H1 (cell line): ENCODE results near the gene SP1. TPM values are rescaled to one million over a fixed set of nuclear protein-coding genes. Genes with fewer than 3 reads are reported as not detected.

ENCODE experiments used
- BACH1 ChIP-seq: IDR thresholded peaks from 2 replicates; pipeline ENCODE4 v1.6.1; 2012; ENCODE audit warnings: low read length, improper control_type of control experiment
- EGR1 ChIP-seq: IDR thresholded peaks from 2 replicates; pipeline ENCODE4 v1.6.1; 2011; ENCODE audit warnings: low read depth, low read length, borderline replicate concordance
- EZH2 ChIP-seq: fragments of 200-600 bp; sonication (generic); IDR thresholded peaks from 2 replicates; pipeline ENCODE4 v1.7.1; 2012; ENCODE audit warnings: low read depth, mild to moderate bottlenecking, moderate library complexity, low read length, inconsistent platforms; ENCODE audit not compliant: severe bottlenecking
- KDM4A ChIP-seq: IDR thresholded peaks from one replicate; pipeline ENCODE4 v1.7.1; 2012; ENCODE audit warnings: low read depth, mild to moderate bottlenecking, moderate library complexity, low read length, inconsistent platforms; ENCODE audit not compliant: severe bottlenecking
- KDM5A ChIP-seq: fragments of 200-600 bp; IDR thresholded peaks from 2 replicates; pipeline ENCODE4 v1.7.1; 2012; ENCODE audit warnings: mild to moderate bottlenecking, low read length, inconsistent platforms, mixed read lengths
- RFX5 ChIP-seq: IDR thresholded peaks from 2 replicates; pipeline ENCODE4 v1.6.1; 2011; ENCODE audit warnings: low read depth, low read length, improper control_type of control experiment, borderline replicate concordance
- RNF2 ChIP-seq: fragments of 200-900, 300-1000 bp; sonication (generic); IDR thresholded peaks from 2 replicates; pipeline ENCODE4 v1.7.1; 2016; ENCODE audit warnings: borderline replicate concordance, low read depth, mild to moderate bottlenecking, antibody characterized with exemption, low read length; ENCODE audit not compliant: poor library complexity, severe bottlenecking; ENCODE audit errors: missing control alignments
- RXRA ChIP-seq: IDR thresholded peaks from 2 replicates; pipeline ENCODE4 v1.6.1; 2011; ENCODE audit warnings: low read depth, mild to moderate bottlenecking, low read length, moderate library complexity; ENCODE audit not compliant: insufficient read depth
- polyA plus RNA-seq, 7 experiments: library from polyadenylated mRNA; depleted of rRNA in 3 of 7; stranded (reverse) in 5 of 7; unstranded in 2 of 7; fragments of >200 nt in 5 of 7; fragments of 200-250 nt in 2 of 7; gene quantifications; 1 replicate in 5 of 7; 2 replicates in 1 of 7; 4 replicates in 1 of 7; pipeline versions ENCODE4 v1.2.1 to v1.2.3, GENCODE V29; 2011 to 2013; ENCODE audit warnings: missing spikeins in 2 of 7, mixed read lengths in 2 of 7
- total RNA-seq: library from RNA; stranded (reverse); fragmentation: NEBNext Ultra II Directional; extraction: Animal tissue kit (Norgen Biotek cat#: 25700); gene quantifications from 2 replicates; pipeline ENCODE4 v1.2.1, GENCODE V29; 2021
- TF ChIP-seq, protein P1 (sequence below): fragments of 300-600 bp; sonication (generic); IDR thresholded peaks from 2 replicates; pipeline ENCODE4 v1.7.1; 2012; ENCODE audit warnings: low read length, moderate library complexity, mild to moderate bottlenecking, inconsistent platforms; ENCODE audit not compliant: insufficient replicate concordance

Gene SP1
- total and polyA plus RNA-seq, 2 of the 8 experiments (the other 6 are each of a cell fraction or from before 2014, with no cell fraction given), result 50.7 to 75.2 TPM

DNA sequence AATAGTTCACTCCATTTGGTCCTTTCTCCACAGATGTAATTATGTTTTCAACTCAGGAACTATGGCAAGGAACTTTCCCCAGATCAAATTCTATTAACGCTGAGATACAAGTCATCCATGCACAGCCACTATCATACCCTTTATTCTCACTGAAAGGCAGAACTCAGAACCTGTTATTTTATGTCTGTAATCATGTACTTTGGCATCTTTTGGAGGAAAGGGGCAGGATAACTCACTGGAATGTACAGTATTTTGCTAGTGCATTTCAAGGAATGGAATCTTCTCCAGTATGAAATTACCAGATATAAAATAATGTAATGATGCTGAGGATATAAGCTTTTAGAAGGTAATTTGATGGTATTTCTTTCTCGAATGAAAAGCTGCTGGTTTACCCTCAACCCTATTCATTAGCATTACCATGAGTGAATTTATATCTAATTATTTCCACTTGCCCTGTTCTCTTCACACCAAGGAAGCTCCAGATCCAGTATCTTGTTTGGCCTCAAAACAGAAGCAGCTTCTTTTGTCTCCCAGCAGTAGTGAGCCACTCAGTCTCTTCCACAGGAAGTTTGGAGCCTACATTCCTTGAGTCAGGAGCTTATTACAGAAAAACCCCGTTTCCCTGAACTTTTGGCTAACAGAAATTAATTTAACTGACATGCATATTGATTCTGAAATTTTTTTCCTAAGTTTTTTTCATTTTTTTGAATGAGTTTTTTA is 33.7 kb downstream of the SP1 start (continued):
- TF ChIP-seq, protein P1, sequence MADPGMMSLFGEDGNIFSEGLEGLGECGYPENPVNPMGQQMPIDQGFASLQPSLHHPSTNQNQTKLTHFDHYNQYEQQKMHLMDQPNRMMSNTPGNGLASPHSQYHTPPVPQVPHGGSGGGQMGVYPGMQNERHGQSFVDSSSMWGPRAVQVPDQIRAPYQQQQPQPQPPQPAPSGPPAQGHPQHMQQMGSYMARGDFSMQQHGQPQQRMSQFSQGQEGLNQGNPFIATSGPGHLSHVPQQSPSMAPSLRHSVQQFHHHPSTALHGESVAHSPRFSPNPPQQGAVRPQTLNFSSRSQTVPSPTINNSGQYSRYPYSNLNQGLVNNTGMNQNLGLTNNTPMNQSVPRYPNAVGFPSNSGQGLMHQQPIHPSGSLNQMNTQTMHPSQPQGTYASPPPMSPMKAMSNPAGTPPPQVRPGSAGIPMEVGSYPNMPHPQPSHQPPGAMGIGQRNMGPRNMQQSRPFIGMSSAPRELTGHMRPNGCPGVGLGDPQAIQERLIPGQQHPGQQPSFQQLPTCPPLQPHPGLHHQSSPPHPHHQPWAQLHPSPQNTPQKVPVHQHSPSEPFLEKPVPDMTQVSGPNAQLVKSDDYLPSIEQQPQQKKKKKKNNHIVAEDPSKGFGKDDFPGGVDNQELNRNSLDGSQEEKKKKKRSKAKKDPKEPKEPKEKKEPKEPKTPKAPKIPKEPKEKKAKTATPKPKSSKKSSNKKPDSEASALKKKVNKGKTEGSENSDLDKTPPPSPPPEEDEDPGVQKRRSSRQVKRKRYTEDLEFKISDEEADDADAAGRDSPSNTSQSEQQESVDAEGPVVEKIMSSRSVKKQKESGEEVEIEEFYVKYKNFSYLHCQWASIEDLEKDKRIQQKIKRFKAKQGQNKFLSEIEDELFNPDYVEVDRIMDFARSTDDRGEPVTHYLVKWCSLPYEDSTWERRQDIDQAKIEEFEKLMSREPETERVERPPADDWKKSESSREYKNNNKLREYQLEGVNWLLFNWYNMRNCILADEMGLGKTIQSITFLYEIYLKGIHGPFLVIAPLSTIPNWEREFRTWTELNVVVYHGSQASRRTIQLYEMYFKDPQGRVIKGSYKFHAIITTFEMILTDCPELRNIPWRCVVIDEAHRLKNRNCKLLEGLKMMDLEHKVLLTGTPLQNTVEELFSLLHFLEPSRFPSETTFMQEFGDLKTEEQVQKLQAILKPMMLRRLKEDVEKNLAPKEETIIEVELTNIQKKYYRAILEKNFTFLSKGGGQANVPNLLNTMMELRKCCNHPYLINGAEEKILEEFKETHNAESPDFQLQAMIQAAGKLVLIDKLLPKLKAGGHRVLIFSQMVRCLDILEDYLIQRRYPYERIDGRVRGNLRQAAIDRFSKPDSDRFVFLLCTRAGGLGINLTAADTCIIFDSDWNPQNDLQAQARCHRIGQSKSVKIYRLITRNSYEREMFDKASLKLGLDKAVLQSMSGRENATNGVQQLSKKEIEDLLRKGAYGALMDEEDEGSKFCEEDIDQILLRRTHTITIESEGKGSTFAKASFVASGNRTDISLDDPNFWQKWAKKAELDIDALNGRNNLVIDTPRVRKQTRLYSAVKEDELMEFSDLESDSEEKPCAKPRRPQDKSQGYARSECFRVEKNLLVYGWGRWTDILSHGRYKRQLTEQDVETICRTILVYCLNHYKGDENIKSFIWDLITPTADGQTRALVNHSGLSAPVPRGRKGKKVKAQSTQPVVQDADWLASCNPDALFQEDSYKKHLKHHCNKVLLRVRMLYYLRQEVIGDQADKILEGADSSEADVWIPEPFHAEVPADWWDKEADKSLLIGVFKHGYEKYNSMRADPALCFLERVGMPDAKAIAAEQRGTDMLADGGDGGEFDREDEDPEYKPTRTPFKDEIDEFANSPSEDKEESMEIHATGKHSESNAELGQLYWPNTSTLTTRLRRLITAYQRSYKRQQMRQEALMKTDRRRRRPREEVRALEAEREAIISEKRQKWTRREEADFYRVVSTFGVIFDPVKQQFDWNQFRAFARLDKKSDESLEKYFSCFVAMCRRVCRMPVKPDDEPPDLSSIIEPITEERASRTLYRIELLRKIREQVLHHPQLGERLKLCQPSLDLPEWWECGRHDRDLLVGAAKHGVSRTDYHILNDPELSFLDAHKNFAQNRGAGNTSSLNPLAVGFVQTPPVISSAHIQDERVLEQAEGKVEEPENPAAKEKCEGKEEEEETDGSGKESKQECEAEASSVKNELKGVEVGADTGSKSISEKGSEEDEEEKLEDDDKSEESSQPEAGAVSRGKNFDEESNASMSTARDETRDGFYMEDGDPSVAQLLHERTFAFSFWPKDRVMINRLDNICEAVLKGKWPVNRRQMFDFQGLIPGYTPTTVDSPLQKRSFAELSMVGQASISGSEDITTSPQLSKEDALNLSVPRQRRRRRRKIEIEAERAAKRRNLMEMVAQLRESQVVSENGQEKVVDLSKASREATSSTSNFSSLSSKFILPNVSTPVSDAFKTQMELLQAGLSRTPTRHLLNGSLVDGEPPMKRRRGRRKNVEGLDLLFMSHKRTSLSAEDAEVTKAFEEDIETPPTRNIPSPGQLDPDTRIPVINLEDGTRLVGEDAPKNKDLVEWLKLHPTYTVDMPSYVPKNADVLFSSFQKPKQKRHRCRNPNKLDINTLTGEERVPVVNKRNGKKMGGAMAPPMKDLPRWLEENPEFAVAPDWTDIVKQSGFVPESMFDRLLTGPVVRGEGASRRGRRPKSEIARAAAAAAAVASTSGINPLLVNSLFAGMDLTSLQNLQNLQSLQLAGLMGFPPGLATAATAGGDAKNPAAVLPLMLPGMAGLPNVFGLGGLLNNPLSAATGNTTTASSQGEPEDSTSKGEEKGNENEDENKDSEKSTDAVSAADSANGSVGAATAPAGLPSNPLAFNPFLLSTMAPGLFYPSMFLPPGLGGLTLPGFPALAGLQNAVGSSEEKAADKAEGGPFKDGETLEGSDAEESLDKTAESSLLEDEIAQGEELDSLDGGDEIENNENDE, result no peak
- no peak for TF ChIP-seq KDM4A
- TF ChIP-seq RNF2, result no peak
- TF ChIP-seq BACH1, result no peak
- TF ChIP-seq RFX5, result no peak
- TF ChIP-seq EGR1, result no peak
- no peak for TF ChIP-seq KDM5A
- no peak for TF ChIP-seq RXRA
- no peak for TF ChIP-seq EZH2
